GM12878 (cell line): ENCODE measurements around the gene CKS1B. TPM values are rescaled to one million over a fixed set of nuclear protein-coding genes. Genes with fewer than 3 reads are reported as not detected.

ENCODE experiments used
- ATAC-seq: fragments of 200-7000 bp; cut with Tn5 transposase; 3 replicates; pipeline ENCODE4 v1.9.1; 2020; ENCODE audit warnings: mild to moderate bottlenecking, moderate library complexity
- BruUV-seq: library from RNA; stranded (reverse); fragments of 400-500 nt; replicated peaks from 2 replicates; lab custom pipeline; 2021; lab: Mats Ljungman, UMichigan
- CTCF ChIA-PET: fragments of 300-600 bp; sonication (Branson Sonifier 250); formaldehyde crosslinking; extraction: SDS; loops from one replicate; lab custom pipeline; 2021; ENCODE audit warnings: inconsistent platforms; lab: Yijun Ruan, JAX
- POLR2A ChIA-PET: fragments of 350-600 bp; formaldehyde crosslinking; extraction: SDS; loops from one replicate; lab custom pipeline; 2021; ENCODE audit warnings: inconsistent platforms; lab: Charles Lee
- RAD21 ChIA-PET: fragments of 300-600 bp; sonication (Branson Sonifier 250); formaldehyde crosslinking; loops from one replicate; lab custom pipeline; 2023; ENCODE audit warnings: antibody characterized with exemption; ENCODE audit not compliant: unreplicated experiment; lab: Charles Lee
- SMC1A ChIA-PET: fragments of 300-600 bp; sonication (Branson Sonifier 250); formaldehyde crosslinking; loops from one replicate; lab custom pipeline; 2023; ENCODE audit not compliant: unreplicated experiment, uncharacterized antibody; lab: Charles Lee
- DNase-seq: peaks from one replicate; pipeline ENCODE4 v3.0.0-alpha.2; 2011; ENCODE audit warnings: low read depth, low spot score
- FAIRE-seq: peaks from 3 replicates; lab custom pipeline; 2011; peaks lifted over from hg19 to GRCh38; lab: Jason Lieb, UNC
- H2AFZ ChIP-seq: 2 replicates; pipeline ENCODE4 v1.6.0; 2011; ENCODE audit warnings: low read depth, low read length, control low read depth; ENCODE audit not compliant: control insufficient read depth
- H3K27ac ChIP-seq: 2 replicates; pipeline ENCODE4 v1.5.1; 2011; ENCODE audit warnings: control low read depth; ENCODE audit not compliant: control insufficient read depth, insufficient read depth
- H3K27me3 ChIP-seq, 2 experiments: replicated peaks in 1 of 2; 2 replicates each; pipeline versions ENCODE4 v1.6.0 to v1.6.1; 2011; ENCODE audit warnings: low read length in 1 of 2; ENCODE audit not compliant: control insufficient read depth in 2 of 2, insufficient read depth in 2 of 2
- H3K36me3 ChIP-seq, 2 experiments: 2 replicates each; pipeline ENCODE4 v1.5.1; 2011; ENCODE audit warnings: low read length in 1 of 2; ENCODE audit not compliant: control insufficient read depth in 2 of 2, insufficient read depth in 2 of 2
- H3K4me1 ChIP-seq: 2 replicates; pipeline ENCODE4 v1.6.1; 2011; ENCODE audit warnings: mild to moderate bottlenecking, low read length, moderate library complexity, mixed read lengths; ENCODE audit not compliant: control insufficient read depth, insufficient read depth
- H3K4me2 ChIP-seq: 2 replicates; pipeline ENCODE4 v1.6.0; 2011; ENCODE audit warnings: control low read depth; ENCODE audit not compliant: control insufficient read depth, insufficient read depth
- H3K4me3 ChIP-seq: fragments of 200-600 bp; sonication (generic); 2 replicates; pipeline ENCODE4 v1.5.1; 2016
- H3K79me2 ChIP-seq: 2 replicates; pipeline ENCODE4 v1.6.0; 2011; ENCODE audit warnings: low read length; ENCODE audit not compliant: control insufficient read depth, insufficient read depth
- H3K9ac ChIP-seq: 2 replicates; pipeline ENCODE4 v1.8.0; 2011; ENCODE audit warnings: low read length, control low read depth, mixed read lengths; ENCODE audit not compliant: control insufficient read depth, insufficient read depth
- H3K9me3 ChIP-seq: replicated peaks from 3 replicates; pipeline ENCODE4 v1.5.1; 2011; ENCODE audit warnings: mild to moderate bottlenecking, low read length; ENCODE audit not compliant: control insufficient read depth, insufficient read depth
- H4K20me1 ChIP-seq: 2 replicates; pipeline ENCODE4 v1.6.0; 2011; ENCODE audit not compliant: control insufficient read depth, insufficient read depth
- ETV6 ChIP-seq, 2 experiments: fragments of 450-650 bp in 1 of 2; IDR thresholded peaks in 1 of 2; conservative IDR thresholded peaks in 1 of 2; 2 replicates each; pipeline ENCODE4 v1.6.1; 2014; ENCODE audit warnings: antibody characterized with exemption in 1 of 2, borderline replicate concordance in 1 of 2, low read depth in 1 of 2, mild to moderate bottlenecking in 1 of 2, moderate library complexity in 1 of 2
- HCFC1 ChIP-seq: fragments of 150-350 bp; IDR thresholded peaks from 2 replicates; pipeline ENCODE4 v1.6.1; 2014; ENCODE audit warnings: low read length
- IKZF1 ChIP-seq: fragments of 450-650 bp; conservative IDR thresholded peaks from 2 replicates; pipeline ENCODE4 v1.6.1; 2017; ENCODE audit warnings: antibody characterized with exemption, mild to moderate bottlenecking
- NR2C2 ChIP-seq: IDR thresholded peaks from 2 replicates; pipeline ENCODE4 v1.6.1; 2011; ENCODE audit warnings: borderline replicate concordance, low read depth; ENCODE audit not compliant: control insufficient read depth, insufficient read length
- RAD21 ChIP-seq: IDR thresholded peaks from 2 replicates; pipeline ENCODE4 v1.6.1; 2011; ENCODE audit warnings: mild to moderate bottlenecking, low read depth, low read length, moderate library complexity; ENCODE audit not compliant: insufficient read depth
- SMAD5 ChIP-seq: IDR thresholded peaks from 2 replicates; pipeline ENCODE4 v1.6.1; 2016; ENCODE audit warnings: antibody characterized with exemption, low read depth
- SUZ12 ChIP-seq: fragments of 200-600 bp; sonication (generic); IDR thresholded peaks from one replicate; pipeline ENCODE4 v1.6.1; 2018; ENCODE audit warnings: antibody characterized with exemption, mild to moderate bottlenecking; ENCODE audit not compliant: unreplicated experiment
- YBX1 ChIP-seq: fragments of 450-650 bp; IDR thresholded peaks from 2 replicates; pipeline ENCODE4 v1.6.1; 2016; ENCODE audit warnings: antibody characterized with exemption
- WGBS: methylation state at CpG from one replicate; pipeline ENCODE4 v1.1.6; 2016; ENCODE audit warnings: low lambda C conversion rate; ENCODE audit not compliant: insufficient replicate concordance, insufficient coverage; ENCODE audit errors: missing lambda C conversion rate; 5-methylcytosine and 5-hydroxymethylcytosine counted together
- in situ Hi-C: fragments of 300-500 bp; cut with MboI; formaldehyde crosslinking; loops from 9 replicates; pipeline ENCODE4 v1.14.3; 2018; ENCODE audit warnings: mixed read lengths
- intact Hi-C: fragments of 100-400 bp; cut with micrococcal nuclease; formaldehyde crosslinking; loops from one replicate; pipeline ENCODE4 v1.14.2; 2022; ENCODE audit not compliant: unreplicated experiment
- polyA plus RNA-seq, 11 experiments: library from polyadenylated mRNA; depleted of rRNA in 4 of 11; unstranded in 6 of 11; stranded (reverse) in 5 of 11; fragments of >200 nt; fragmentation: Nextera tagmentation in 4 of 11; fragmentation: Illumina TruSeq in 1 of 11; extraction: Ambion mirVana in 4 of 11; extraction: Trizol in 1 of 11; gene quantifications; 1 replicate in 1 of 11; 2 replicates in 10 of 11; pipeline versions ENCODE4 v1.2.1 to v1.2.3, GENCODE V29; 2011 to 2016; ENCODE audit warnings: inconsistent platforms in 2 of 11, missing spikeins in 2 of 11, low read depth in 1 of 11
- total RNA-seq, 4 experiments: library from RNA; depleted of rRNA in 3 of 4; stranded (reverse); fragments of >200 nt in 3 of 4; fragmentation: Illumina TruSeq in 1 of 4; extraction: Trizol in 1 of 4; gene quantifications; 2 replicates each; pipeline versions ENCODE4 v1.2.1 to v1.2.3, GENCODE V29; 2013 to 2021
- TF ChIP-seq, protein P1 (sequence below): fragments of 450-650 bp; IDR thresholded peaks from 2 replicates; pipeline ENCODE4 v1.6.1; 2017; ENCODE audit warnings: mild to moderate bottlenecking, low read depth, inconsistent platforms; ENCODE audit not compliant: poor library complexity, severe bottlenecking
- TF ChIP-seq, protein P2 (sequence below): fragments of 450-650 bp; IDR thresholded peaks from 2 replicates; pipeline ENCODE4 v1.6.1; 2017; ENCODE audit warnings: mild to moderate bottlenecking, moderate library complexity
- TF ChIP-seq, protein P3 (sequence below): fragments of 450-650 bp; IDR thresholded peaks from 2 replicates; pipeline ENCODE4 v1.6.1; 2017; ENCODE audit warnings: borderline replicate concordance
- TF ChIP-seq, protein P4 (sequence below): IDR thresholded peaks from 2 replicates; pipeline ENCODE4 v1.6.1; 2012; ENCODE audit warnings: low read depth, low read length, improper control_type of control experiment

The CKS1B gene
- total and polyA plus RNA-seq, 10 of the 15 experiments (the other 5 are each of a cell fraction or from before 2014, with no cell fraction given), result 125 to 608 (median 364) TPM

DNA sequence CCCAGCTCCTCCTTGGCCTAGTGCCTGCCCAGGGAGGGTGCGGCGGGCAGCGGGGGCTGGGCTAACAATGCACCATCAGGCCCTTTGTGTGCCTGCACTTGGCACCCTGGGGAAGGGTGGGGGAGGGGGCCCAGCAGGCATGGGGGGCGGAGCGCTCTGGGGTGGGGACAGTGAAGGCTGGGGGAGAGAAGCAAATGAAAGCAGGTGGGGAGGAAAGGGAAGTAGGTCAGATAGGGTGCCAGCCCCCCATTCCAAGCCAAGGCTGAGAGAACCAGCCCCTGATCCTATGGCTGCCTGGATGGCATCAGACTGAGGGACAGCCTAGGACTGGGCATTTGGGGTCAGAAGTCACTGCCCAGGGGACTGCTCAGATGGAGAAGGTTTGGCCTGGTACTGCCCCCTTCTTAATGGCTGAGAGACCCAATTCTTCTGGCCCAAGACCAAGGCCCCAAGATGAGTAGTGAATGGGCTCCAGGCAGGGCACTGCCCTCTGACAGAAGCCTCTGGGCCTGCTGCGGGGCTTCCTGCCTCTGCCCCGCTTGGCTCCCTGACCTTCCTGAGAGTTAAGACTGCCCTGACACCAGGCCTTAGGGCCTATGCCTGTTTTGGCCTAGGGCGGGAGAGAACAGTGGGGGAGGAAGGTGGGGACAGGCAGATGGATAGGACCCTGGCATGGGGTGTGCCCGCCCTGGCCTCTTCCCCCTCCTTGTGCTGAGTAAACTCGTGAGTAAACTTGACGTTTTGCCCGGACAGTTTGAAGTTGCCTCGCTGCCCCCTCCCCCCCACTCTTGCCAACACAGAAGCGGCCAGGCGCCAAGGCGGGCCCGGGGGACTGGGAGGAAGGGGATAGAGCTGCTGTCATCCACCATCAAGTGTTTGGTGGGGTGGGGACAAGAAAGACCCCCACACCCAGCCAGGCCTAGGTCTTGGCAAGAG lies 30.9 kb downstream of the CKS1B start:
- POLR2A ChIA-PET, result interaction anchor here (1.0 to 1.7 kb wide), 3 partner anchors 11 to 59 kb away, joined by 3 to 5 read pairs (median 4); partner anchors contain the start of gene PYGO2
- FAIRE-seq, result no peak
- Histone ChIP-seq H3K4me1 (peaks cover 52% of the 10 kb centered on the region), H2AFZ (no peak overlapping the region), H3K27ac (peak overlapping the region; percentile 91), H3K9me3 (no peaks in the 10 kb centered on the region), H3K4me3 (peak overlapping the region; percentile 99; the same call in 1 of the 2 replicates), H3K4me2 (peak overlapping the region; percentile 98), H3K36me3 (no peaks in the 10 kb centered on the region; a peak in 2 of 4 replicates), H3K79me2 (peaks cover 61% of the 10 kb centered on the region), H3K9ac (peak overlapping the region; percentile 85), H4K20me1 (0 out of 2 replicates have a peak, but pooled peaks cover 3% of the 10 kb centered on the region), H3K27me3 (no peaks in the 10 kb centered on the region)
- SMC1A ChIA-PET, result no interaction called here
- RAD21 ChIA-PET, result interaction anchor here (1.1 to 3.3 kb wide), 3 partner anchors 10 to 32 kb away, joined by 4 to 14 read pairs (median 4); no protein-coding TSS in a partner anchor
- ATAC-seq, result no peak
- CTCF ChIA-PET, result interaction anchor here (0.6 to 3.6 kb wide), 7 partner anchors 9 to 65 kb away, joined by 3 to 27 read pairs (median 3); no protein-coding TSS in a partner anchor
- intact Hi-C loops (no loop called here), in situ Hi-C loops (no loop called here)
- DNase-seq, result no peak
- WGBS, result 27% methylated on average over 14 of the region's 17 CpGs
- BruUV-seq, result no TSS peak
- TF ChIP-seq SMAD5 (no peak), YBX1 (no peak), NR2C2 (no peak), IKZF1 (no peak), ETV6 (conservative IDR thresholded peaks at IDR 0.05 in 1 of 2, IDR thresholded peaks at IDR 0.05 in 1 of 2; ENCODE audit: borderline replicate concordance in 1 of 2, low read depth in 1 of 2) (no peak), SUZ12 (no peak), HCFC1 (no peak), RAD21 (no peak)
- TF ChIP-seq, protein P1, sequence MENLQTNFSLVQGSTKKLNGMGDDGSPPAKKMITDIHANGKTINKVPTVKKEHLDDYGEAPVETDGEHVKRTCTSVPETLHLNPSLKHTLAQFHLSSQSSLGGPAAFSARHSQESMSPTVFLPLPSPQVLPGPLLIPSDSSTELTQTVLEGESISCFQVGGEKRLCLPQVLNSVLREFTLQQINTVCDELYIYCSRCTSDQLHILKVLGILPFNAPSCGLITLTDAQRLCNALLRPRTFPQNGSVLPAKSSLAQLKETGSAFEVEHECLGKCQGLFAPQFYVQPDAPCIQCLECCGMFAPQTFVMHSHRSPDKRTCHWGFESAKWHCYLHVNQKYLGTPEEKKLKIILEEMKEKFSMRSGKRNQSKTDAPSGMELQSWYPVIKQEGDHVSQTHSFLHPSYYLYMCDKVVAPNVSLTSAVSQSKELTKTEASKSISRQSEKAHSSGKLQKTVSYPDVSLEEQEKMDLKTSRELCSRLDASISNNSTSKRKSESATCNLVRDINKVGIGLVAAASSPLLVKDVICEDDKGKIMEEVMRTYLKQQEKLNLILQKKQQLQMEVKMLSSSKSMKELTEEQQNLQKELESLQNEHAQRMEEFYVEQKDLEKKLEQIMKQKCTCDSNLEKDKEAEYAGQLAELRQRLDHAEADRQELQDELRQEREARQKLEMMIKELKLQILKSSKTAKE, result no peak
- TF ChIP-seq, protein P2, sequence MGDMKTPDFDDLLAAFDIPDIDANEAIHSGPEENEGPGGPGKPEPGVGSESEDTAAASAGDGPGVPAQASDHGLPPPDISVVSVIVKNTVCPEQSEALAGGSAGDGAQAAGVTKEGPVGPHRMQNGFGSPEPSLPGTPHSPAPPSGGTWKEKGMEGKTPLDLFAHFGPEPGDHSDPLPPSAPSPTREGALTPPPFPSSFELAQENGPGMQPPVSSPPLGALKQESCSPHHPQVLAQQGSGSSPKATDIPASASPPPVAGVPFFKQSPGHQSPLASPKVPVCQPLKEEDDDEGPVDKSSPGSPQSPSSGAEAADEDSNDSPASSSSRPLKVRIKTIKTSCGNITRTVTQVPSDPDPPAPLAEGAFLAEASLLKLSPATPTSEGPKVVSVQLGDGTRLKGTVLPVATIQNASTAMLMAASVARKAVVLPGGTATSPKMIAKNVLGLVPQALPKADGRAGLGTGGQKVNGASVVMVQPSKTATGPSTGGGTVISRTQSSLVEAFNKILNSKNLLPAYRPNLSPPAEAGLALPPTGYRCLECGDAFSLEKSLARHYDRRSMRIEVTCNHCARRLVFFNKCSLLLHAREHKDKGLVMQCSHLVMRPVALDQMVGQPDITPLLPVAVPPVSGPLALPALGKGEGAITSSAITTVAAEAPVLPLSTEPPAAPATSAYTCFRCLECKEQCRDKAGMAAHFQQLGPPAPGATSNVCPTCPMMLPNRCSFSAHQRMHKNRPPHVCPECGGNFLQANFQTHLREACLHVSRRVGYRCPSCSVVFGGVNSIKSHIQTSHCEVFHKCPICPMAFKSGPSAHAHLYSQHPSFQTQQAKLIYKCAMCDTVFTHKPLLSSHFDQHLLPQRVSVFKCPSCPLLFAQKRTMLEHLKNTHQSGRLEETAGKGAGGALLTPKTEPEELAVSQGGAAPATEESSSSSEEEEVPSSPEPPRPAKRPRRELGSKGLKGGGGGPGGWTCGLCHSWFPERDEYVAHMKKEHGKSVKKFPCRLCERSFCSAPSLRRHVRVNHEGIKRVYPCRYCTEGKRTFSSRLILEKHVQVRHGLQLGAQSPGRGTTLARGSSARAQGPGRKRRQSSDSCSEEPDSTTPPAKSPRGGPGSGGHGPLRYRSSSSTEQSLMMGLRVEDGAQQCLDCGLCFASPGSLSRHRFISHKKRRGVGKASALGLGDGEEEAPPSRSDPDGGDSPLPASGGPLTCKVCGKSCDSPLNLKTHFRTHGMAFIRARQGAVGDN, result no peak
- TF ChIP-seq, protein P3, sequence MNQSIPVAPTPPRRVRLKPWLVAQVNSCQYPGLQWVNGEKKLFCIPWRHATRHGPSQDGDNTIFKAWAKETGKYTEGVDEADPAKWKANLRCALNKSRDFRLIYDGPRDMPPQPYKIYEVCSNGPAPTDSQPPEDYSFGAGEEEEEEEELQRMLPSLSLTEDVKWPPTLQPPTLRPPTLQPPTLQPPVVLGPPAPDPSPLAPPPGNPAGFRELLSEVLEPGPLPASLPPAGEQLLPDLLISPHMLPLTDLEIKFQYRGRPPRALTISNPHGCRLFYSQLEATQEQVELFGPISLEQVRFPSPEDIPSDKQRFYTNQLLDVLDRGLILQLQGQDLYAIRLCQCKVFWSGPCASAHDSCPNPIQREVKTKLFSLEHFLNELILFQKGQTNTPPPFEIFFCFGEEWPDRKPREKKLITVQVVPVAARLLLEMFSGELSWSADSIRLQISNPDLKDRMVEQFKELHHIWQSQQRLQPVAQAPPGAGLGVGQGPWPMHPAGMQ, result no peak
- TF ChIP-seq, protein P4, sequence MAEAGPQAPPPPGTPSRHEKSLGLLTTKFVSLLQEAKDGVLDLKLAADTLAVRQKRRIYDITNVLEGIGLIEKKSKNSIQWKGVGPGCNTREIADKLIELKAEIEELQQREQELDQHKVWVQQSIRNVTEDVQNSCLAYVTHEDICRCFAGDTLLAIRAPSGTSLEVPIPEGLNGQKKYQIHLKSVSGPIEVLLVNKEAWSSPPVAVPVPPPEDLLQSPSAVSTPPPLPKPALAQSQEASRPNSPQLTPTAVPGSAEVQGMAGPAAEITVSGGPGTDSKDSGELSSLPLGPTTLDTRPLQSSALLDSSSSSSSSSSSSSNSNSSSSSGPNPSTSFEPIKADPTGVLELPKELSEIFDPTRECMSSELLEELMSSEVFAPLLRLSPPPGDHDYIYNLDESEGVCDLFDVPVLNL, result no peak
